Muscle layer of duodenum (tissue), 2 donors: ENCODE results near the gene RFFL.

Source experiments
- H3K27ac ChIP-seq: one replicate; pipeline ENCODE4 v1.7.0; 2013; ENCODE audit warnings: mild to moderate bottlenecking, low read length
- H3K27me3 ChIP-seq: one replicate; pipeline ENCODE4 v1.7.0; 2013; ENCODE audit warnings: low read depth, mild to moderate bottlenecking, control low read depth, low read length
- H3K36me3 ChIP-seq, 2 donors: one replicate each; pipeline ENCODE4 v1.7.0; 2013; ENCODE audit warnings: low read length in 2 of 2, control low read depth in 1 of 2, mild to moderate bottlenecking in 1 of 2; ENCODE audit not compliant: insufficient read depth in 2 of 2, control insufficient read depth in 1 of 2
- H3K4me1 ChIP-seq, 2 donors: one replicate each; pipeline ENCODE4 v1.7.0; 2013; ENCODE audit warnings: low read length in 2 of 2, mild to moderate bottlenecking in 2 of 2, control low read depth in 1 of 2, moderate library complexity in 1 of 2; ENCODE audit not compliant: insufficient read depth in 2 of 2, control insufficient read depth in 1 of 2
- H3K4me3 ChIP-seq, 2 donors: one replicate each; pipeline ENCODE4 v1.7.0; 2013; ENCODE audit warnings: low read length in 2 of 2, low read depth in 1 of 2, mild to moderate bottlenecking in 1 of 2
- H3K9me3 ChIP-seq, 2 donors: one replicate each; pipeline ENCODE4 v1.7.0; 2013; ENCODE audit warnings: low read length in 2 of 2, control low read depth in 1 of 2, mild to moderate bottlenecking in 1 of 2; ENCODE audit not compliant: control insufficient read depth in 1 of 2
- donor health status: healthy.

Gene RFFL

DNA sequence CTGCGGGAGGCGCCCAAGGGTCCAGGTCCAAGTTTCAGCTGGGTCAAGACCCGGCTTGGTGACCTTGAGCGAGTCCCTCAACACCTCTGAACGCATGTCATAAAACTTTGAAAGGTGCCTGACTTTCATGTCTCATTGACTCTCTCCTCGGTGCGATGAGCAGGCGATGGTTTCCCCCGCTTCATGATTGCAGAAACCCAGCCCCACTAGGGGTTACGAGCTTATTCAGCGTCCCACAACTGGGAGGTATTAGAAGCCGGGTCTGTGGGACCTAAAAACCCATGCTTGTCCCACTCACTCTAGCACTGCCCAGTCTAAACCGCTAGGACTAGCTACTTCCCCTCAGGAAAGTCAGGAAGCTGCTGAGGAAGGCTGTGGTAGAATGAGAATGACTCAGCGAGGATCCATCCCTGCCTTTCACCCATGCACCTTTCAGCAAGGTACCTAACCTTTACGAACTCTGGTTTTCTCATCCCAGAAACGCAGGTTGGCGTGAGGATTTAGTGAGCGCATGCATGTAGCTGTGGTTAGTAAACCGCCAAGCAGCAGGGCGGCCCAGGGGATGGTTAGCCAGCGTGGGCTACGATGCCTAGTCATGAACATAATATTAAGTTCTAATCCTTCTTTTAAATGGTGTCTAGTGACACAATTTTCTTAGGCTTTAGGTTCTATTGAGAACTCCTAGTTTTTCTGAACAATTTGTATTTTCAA lies 26.2 kb upstream of the RFFL start:
- Histone ChIP-seq H3K27ac (peak overlapping the region; percentile 80), H3K4me1 (no peaks in the 10 kb centered on the region), H3K9me3 (no peaks in the 10 kb centered on the region), H3K27me3 (no peaks in the 10 kb centered on the region), H3K36me3 (no peaks in the 10 kb centered on the region), H3K4me3 (peak overlapping the region; percentile 46 to 55)

DNA sequence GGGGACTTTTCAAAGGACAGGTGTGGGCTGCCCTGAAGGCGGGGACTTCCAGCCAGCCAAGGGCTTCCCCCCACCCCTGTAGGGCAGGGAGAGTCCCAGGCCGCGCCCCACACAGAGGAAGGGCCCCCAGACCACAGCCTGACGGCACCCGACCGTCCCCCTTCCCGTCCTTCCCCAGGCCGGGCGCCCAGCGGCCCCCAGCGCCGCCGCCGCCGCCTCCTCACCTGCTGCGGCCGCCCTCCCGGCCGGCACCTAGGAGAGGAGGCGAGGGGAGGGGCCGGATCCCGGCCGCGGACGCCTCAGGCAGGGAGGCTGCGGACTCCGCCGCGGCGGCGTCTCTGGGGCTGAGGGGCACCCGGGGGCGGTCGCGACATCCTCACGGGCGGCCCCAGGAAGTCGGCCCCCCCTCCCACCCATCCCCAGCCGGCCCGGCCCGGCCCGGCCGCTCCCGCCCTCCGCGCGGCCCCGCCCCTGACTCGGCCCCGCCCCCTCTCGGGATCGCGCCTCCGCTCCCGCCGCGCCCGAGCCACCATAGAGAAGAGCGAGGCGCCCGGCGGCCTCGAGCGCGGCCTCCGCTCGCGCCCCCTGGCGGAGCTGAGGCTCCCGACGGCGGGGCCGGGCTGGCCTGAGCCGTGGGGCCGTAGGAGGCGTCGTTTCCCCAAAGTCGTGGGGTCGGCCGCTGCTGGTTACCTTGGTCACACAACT lies 25.5 kb upstream of the RFFL start:
- peak overlapping the region; percentile 94 to 95 for H3K4me3 ChIP-seq
- H3K4me1 ChIP-seq, result no peaks in the 10 kb centered on the region
- no peaks in the 10 kb centered on the region for H3K27me3 ChIP-seq

DNA sequence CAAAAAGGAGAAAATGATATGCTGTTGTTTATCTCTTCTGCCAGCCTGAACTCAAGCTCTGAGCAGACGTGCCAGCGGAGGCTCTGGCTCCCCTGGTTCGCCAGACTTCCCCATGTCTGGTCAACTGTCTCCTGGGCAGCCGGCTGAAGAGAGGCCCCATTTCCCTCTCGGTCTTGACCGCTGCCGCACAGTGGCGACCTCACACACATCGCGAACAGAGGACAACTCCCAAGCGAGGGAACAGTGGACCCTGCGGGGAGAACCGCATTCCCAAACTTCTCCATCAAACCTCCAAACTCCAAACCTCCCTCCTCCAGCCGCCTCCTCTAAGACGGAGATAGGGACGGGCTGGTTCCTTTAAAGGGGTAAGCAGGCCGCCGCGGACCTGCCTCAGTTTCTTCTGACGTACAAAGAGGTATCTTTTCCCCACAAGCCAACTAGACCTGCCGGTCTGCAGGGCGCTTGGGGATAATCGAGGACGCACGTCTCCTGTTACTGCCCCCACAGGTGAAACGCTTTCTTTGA lies 24.9 kb upstream of the RFFL start:
- Histone ChIP-seq H3K4me1 (no peaks in the 10 kb centered on the region), H3K9me3 (no peaks in the 10 kb centered on the region), H3K27me3 (no peaks in the 10 kb centered on the region), H3K27ac (peak overlapping the region; percentile 91), H3K4me3 (peak overlapping the region; percentile 94 to 95), H3K36me3 (no peaks in the 10 kb centered on the region)

More for the DNA sequence above, 25.5 kb upstream of the RFFL start:
- H3K36me3 ChIP-seq, result no peaks in the 10 kb centered on the region
- H3K27ac ChIP-seq, result peak overlapping the region; percentile 91
- H3K9me3 ChIP-seq, result no peaks in the 10 kb centered on the region

DNA sequence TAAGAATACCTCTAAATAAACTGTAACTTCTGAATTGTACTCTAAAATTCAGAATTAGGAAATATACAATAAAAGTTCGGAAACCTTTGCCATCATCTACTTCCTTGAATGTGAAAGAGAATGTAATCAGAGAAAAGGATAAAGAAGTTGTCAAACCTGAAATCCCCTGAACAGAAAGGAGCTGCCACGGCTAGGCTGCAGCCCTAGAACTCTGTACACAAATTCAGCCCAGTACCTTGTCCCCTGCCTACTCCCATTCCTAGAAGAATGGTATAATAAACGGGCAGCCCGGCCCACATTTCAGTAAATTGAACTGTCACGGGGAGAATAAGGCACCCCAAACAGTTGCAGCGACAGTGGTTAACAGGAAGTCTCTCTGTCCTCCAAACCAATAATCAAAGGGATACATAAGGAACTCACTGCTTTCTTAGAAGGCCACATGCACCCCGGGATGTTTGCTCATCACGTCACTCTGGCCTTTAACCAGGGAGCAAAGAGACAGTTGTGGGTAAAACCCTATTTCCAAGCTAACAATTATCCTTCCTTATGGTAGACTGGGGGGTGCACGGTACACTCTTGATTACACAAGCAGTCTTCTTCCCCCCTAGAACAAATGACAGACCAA lies 24.3 kb upstream of the RFFL start:
- Histone ChIP-seq H3K27me3 (no peaks in the 10 kb centered on the region), H3K27ac (peak overlapping the region; percentile 91), H3K4me1 (no peaks in the 10 kb centered on the region), H3K4me3 (peak overlapping the region; percentile 94 to 95), H3K36me3 (no peaks in the 10 kb centered on the region), H3K9me3 (no peaks in the 10 kb centered on the region)

DNA sequence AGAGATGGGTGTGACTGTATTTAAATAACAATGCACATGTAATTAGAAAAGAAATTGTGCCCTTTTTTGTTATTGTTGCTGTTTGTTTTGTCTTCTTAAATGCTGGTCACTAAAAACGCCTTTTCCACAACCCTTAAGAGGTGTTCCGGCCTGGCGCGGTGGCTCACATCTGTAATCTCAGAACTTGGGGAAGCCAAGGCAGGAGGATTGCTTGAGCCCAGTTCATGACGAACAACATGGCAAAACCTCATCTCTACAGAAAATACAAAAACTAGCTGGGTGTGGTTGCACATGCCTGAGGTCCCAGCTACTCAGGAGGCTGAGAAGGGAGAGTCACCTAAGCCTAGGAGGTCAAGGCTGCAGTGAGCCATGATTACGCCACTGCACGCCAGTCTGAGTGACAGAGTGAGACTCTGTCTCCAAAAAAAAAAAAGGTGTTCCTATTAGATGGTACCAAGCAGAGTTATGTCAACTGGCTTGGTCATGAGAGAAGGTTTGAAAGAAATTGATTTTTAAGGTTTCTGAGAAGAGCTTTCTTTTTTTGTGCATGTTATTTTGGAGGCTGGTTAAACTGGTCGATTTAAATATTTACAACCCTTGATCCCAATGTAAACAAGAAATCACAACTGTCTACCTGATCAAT lies 23.5 kb upstream of the RFFL start:
- peak overlapping the region in 1 of 2 donors; percentile 95 for H3K4me3 ChIP-seq
- H3K9me3 ChIP-seq, result no peaks in the 10 kb centered on the region
- H3K4me1 ChIP-seq, result no peaks in the 10 kb centered on the region
- H3K36me3 ChIP-seq, result no peaks in the 10 kb centered on the region
- no peaks in the 10 kb centered on the region for H3K27me3 ChIP-seq
- peak overlapping the region; percentile 91 for H3K27ac ChIP-seq

DNA sequence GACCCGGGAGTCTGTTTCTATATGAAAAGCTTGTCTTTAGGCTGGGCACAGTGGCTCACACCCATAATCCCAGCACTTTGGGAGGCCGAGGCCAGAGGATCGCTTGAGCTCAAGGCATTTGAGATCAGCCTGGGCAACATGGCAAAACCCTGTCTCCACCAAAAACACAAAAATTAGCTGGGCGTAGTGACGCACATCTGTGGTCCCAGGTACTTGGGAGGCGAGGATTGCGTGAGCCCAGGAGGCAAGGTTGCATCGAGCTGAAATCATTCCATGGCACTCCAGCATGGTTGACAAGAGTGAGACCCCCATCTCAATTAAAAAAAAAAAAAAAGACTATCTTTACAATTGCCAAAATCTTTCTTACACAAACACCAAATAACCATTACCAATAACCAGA lies 22.7 kb upstream of the RFFL start:
- Histone ChIP-seq H3K36me3 (no peaks in the 10 kb centered on the region), H3K9me3 (no peaks in the 10 kb centered on the region), H3K27ac (no peak overlapping the region), H3K27me3 (no peaks in the 10 kb centered on the region), H3K4me3 (no peak overlapping the region), H3K4me1 (no peaks in the 10 kb centered on the region)

DNA sequence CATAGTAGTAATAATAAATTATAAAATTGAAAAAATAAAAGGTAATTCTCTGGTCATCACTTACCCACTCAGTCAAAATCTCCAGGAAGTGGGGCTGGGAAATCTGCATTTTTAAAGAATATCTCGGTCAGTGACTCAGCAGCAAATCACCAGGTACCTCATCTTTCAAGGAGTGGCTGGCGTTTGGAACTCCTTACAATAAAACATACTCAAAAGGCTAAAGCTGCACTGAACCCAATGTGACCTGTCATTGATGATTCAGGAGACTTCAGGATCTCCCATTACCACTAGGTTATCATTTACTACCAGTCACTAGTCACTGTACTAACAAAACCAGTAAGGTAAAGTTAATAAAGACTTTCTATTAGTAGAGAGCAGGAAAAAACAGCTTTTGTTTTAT lies 21.5 kb upstream of the RFFL start:
- Histone ChIP-seq H3K9me3 (no peaks in the 10 kb centered on the region), H3K36me3 (no peaks in the 10 kb centered on the region), H3K27me3 (no peaks in the 10 kb centered on the region), H3K27ac (no peak overlapping the region), H3K4me1 (no peaks in the 10 kb centered on the region), H3K4me3 (no peak overlapping the region)

DNA sequence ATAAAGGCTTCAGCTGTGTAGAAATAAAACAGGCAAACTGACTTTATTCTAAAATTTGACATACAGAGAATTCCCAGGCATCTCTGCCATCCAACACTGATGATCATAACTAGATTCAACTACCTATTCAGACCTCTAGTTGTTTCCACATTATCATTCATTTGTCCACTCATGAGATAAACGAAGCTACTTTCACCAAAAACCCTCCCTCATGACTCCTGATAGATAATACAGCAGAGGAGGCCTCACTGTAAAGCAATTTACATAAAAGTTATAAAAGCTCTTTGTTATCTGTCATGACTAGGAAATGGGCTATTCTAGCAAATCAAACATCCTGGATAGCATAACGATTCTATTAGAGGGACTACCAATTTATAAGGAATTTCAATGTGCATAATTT lies 19.6 kb upstream of the RFFL start:
- Histone ChIP-seq H3K36me3 (no peaks in the 10 kb centered on the region), H3K27ac (no peak overlapping the region), H3K4me3 (no peak overlapping the region), H3K4me1 (no peaks in the 10 kb centered on the region), H3K27me3 (no peaks in the 10 kb centered on the region), H3K9me3 (no peaks in the 10 kb centered on the region)

DNA sequence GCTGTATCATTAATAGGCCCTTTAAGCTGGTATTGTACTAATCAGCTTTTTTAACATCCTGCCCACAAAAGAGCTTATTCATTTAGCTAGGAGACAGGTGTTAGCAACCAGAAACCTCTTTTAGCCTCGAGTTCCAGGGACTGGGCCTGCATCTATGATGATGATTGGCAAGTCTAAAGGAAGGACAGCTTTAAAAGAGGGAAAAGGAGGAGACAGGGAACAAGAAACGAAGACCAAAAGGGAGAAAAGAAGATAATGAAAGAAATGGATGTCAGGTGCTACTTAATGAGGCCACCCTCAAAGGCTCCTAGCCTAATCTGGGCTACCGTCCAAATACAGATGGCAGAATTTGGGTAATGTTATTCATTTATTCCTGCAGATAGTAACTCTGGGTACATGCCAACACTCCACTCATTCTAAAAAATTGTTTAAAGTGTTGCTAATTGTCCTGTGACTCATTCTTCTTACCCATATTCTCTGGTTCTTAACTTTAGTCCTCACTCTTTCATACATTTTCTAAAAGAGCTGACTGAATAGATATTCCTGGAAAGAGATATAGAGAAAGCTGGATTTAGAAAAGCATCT lies 18.7 kb upstream of the RFFL start:
- Histone ChIP-seq H3K4me3 (no peak overlapping the region), H3K27ac (peak overlapping the region; percentile 11), H3K4me1 (no peaks in the 10 kb centered on the region), H3K36me3 (no peaks in the 10 kb centered on the region), H3K27me3 (no peaks in the 10 kb centered on the region), H3K9me3 (no peaks in the 10 kb centered on the region)

DNA sequence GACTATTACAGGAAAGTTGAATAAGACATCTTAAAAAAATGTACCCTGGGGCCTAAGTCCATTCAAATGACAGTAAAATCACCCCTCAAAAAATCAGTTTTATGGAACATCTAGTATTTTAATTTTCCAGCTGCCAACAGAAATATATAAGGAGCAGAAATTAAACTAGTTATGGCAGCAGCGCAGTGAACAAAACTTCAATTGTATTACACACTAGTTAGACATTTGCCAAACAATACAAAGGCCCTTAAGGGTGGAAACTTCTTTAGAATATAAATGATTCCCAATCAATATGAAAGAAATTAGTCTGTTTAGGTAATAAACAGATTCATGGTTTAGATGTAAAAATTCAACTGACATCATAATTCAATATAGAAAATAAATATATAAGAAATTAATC lies 18.1 kb upstream of the RFFL start:
- no peaks in the 10 kb centered on the region for H3K36me3 ChIP-seq
- no peak overlapping the region for H3K27ac ChIP-seq
- H3K4me3 ChIP-seq, result no peak overlapping the region
- no peaks in the 10 kb centered on the region for H3K27me3 ChIP-seq
- H3K9me3 ChIP-seq, result no peaks in the 10 kb centered on the region
- H3K4me1 ChIP-seq, result no peaks in the 10 kb centered on the region

DNA sequence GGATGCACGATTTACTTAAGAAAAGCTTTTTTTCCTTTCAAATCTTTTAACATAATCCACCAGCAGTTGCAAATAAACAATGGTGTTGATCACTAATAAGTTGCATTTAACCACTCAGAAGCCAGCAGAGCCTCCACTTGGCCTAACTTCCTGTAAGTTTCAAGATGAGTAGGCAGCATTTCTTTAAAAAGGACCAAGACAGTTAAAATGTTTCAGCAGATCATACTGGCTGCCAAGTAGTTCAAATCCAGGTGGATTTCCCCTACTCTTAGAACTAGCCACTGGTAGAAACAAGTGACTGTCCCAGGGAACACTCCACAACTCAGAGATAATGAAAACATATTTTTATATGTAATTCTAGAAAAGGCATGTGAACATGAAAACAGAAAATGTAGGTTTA lies 17.0 kb upstream of the RFFL start:
- Histone ChIP-seq H3K36me3 (no peaks in the 10 kb centered on the region), H3K27me3 (no peaks in the 10 kb centered on the region), H3K4me3 (no peak overlapping the region), H3K4me1 (peaks cover 0 to under 1% of the 10 kb centered on the region in 2 donors), H3K9me3 (no peaks in the 10 kb centered on the region), H3K27ac (no peak overlapping the region)
